Skin of body (tissue), 2 donors: ENCODE data around the gene ERBIN. TPM values are rescaled to one million over a fixed set of nuclear protein-coding genes. Genes with fewer than 3 reads are reported as not detected.
"Not testable (repeated sequence)": the region's sequence is repeated elsewhere in the genome, so short reads cannot be mapped to it uniquely, and the experiment has no call there.

Experiments
- DNase-seq: peaks from one replicate; lab custom pipeline; 2025; lab: John Stamatoyannopoulos, UW
- total RNA-seq: library from RNA; depleted of rRNA; stranded (reverse); fragments of >200 nt; gene quantifications from one replicate; pipeline ENCODE4 v1.2.3, GENCODE V29; 2014

ERBIN gene
- total RNA-seq, 1 donor from 2014 or later, result 116 TPM

- no peak for DNase-seq
These were observed 77.8 kb downstream of the ERBIN start for GRCh38 chr5:66004216-66004615.

- no peak for DNase-seq
These were observed 82.9 kb downstream of the ERBIN start for GRCh38 chr5:66009277-66009676.

GRCh38 chr5:66010476-66010875 lies 84.1 kb downstream of the ERBIN start:
- DNase-seq, result no peak

DNA sequence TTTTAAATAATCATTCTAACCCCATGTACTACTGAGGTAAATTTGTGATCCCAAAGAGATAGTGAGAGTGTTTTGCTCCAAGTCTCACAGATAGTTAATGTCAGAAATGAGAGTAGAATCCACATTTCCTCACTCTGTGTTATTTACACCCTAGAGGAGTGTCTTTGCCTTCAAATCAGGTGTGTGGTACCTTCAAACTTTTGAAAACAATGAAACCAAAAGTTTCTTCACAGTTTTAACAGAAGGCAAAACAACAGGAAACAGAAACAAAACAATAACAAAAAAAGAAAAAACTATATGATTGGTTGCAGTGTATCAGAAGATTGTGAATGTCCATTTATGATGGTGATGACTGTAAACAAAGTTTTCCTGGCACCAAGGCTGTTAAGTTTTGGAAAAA lies 85.9 kb downstream of the ERBIN start:
- DNase-seq, result no peak

- DNase-seq, result no peak
These were observed 87.0 kb downstream of the ERBIN start for GRCh38 chr5:66013397-66013796.

- DNase-seq, result no peak
These were observed 87.5 kb downstream of the ERBIN start for GRCh38 chr5:66013906-66014305.

DNA sequence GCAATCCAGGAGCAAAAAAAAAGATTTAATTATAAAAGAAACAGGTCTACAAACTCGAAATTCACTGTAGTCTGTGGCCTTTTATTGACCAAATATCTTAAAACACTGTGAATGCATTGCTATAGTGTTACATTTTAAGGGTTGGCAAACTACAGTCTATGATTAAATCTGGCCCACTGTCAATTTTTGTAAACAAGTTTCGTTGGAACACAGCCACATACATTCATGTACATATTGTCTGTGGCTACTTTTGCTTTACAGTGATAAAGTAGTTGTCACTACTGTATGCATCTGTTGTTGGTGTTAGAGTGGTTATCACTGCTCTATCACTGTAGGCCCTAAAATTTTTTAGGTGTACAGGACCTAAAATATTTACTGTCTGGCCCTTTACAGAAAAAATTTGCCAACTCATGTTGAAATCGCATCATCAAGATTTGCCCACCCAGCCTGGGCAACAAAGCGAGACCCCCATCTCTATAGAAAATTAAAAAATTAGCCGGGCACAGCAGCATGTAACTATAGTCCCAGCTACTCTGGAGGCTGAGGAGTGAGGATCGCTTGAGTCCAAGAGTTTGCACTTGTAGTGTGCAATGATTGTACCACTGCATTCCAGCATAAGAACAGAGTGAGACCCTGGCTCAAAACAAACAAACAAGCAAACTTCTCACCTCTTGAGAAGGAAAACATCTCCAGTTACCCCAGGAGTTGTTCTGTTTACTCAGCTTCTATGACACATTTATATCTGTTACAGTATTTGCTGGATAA lies 89.0 kb downstream of the ERBIN start:
- no peak for DNase-seq

DNA sequence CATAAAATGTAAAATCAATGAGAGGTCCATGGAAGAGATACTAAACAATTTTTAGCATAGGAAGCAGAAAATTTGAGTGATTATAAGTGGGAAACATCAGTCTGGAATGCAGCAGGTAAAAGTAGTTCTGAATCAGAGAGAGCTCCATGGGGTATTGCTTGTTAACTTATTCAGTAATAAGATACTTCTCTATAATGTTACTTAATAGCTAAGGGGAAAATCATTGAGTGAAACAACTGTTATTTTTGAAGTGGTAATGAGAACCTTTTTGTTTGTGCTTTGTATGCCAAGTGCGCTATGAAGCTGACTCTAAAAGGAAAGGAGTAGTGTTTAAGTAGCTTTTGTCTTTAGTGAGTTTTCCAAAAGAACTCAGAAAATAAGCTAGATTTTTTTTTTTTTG lies 95.2 kb downstream of the ERBIN start:
- DNase-seq, result no peak

GRCh38 chr5:66039296-66039695 lies 112.9 kb downstream of the ERBIN start:
- DNase-seq, result no peak

- no peak for DNase-seq
These were observed 113.3 kb downstream of the ERBIN start for GRCh38 chr5:66039701-66040100.

DNA sequence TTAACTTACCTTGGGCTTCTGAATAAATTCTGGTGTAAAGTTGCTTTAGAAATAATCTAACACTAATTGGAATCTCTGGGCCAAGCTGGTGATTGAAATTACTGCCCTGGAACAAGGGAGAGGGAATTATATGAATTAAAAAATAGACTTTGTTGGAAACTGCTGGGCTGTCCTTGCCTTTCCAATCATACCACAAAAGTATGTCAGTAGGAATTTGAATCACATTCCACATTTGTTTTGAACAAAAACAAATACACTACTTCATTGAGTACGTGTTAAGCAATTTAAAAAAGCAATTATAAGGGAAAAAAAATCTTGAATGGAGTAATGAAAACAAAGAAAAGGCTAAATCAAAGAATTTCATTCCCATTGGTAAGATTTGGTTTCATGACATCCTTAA lies 115.3 kb downstream of the ERBIN start:
- no peak for DNase-seq

GRCh38 chr5:66057239-66057638 lies 130.9 kb downstream of the ERBIN start:
- no peak for DNase-seq

GRCh38 chr5:66061320-66061719 lies 134.9 kb downstream of the ERBIN start:
- not testable (repeated sequence) for DNase-seq

DNA sequence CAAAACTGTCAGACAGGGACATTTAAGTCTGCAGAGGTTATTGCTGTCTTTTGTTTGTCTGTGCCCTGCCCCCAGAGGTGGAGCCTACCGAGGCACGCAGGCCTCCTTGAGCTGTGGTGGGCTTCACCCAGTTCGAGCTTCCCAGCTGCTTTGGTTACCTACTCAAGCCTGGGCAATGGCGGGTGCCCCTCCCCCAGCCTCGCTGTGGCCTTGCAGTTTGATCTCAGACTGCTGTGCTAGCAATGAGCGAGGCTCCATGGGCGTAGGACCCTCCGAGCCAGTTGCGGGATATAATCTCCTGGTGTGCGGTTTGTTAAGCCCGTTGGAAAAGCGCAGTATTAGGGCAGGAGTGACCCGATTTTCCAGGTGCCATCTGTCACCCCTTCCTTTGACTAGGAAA lies 136.7 kb downstream of the ERBIN start:
- not testable (repeated sequence) for DNase-seq

- no peak for DNase-seq
These were observed 140.5 kb downstream of the ERBIN start for GRCh38 chr5:66066826-66067225.

DNA sequence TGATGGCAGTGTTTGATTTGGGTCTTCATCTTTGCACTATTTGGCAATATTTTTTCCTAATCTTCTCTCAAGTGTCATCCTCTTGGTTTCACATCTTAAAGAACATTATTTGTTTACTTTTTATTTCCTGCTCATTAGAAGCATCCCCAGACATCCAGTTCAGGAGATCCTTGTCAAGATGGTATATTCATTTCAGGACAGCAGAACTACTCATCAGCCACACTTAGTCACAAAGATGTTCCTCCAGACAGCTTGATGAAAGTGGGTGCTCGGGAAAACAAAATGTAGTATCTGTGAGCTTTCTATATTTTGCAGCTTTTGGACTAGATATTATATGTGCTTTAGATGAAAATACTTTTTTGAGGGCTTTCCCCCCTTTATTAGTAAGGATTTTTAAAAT lies 145.7 kb downstream of the ERBIN start:
- DNase-seq, result no peak

- DNase-seq, result no peak
These were observed 148.5 kb downstream of the ERBIN start for GRCh38 chr5:66074901-66075300.

- DNase-seq, result no peak
These were observed 154.3 kb downstream of the ERBIN start for GRCh38 chr5:66080664-66081063.

- DNase-seq, result no peak
These were observed 163.0 kb downstream of the ERBIN start for GRCh38 chr5:66089384-66089783.

DNA sequence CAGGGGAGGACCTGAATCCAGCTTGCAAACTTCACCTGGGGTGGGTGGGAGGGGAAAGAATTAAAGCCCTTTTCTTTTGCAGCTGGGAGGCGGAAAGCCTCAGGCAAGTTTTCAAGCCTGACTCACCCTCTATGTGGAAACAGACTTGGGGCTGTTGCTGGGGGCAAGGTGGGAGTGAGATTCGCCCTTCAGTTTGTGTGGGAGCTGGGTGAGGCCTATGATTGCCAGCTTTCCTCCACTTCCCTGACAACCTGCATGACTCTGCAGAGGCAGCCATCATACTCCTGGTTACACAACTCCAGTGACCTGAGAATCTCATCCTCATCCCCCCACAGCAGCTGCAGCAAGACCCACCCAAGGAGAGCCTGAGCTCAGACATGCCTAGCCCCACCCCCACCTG lies 174.5 kb downstream of the ERBIN start:
- DNase-seq, result no peak

GRCh38 chr5:66113160-66113559 lies 186.8 kb downstream of the ERBIN start:
- no peak for DNase-seq

DNA sequence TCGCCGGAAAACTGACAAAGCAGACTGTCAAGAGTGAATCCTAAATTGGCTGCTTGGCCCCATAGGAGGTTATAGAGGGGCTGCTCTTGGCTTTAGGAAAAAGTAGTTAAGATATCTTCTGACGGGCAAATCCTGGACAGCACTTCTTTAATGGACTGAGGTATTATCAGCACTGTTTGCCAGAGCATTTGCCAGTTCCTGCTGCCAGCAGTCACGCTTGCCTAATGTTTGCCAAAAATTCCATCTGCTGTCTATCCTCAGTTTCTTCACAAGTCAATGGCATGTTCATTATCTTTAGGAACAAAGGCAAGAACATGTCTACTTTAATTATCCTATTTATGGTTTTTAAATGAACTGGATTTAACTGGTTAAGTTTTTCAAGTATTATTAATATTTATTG lies 191.9 kb downstream of the ERBIN start:
- no peak for DNase-seq

GRCh38 chr5:66122379-66123034 lies 196.1 kb downstream of the ERBIN start:
- DNase-seq, result no peak
